RWPE1 (cell line): Measurements from ENCODE around the gene ZNF548.

Experiments used
- CTCF ChIA-PET: fragments of 350-600 bp; sonication (Branson Sonifier 250); formaldehyde crosslinking; extraction: SDS; loops from one replicate; lab custom pipeline; 2021; lab: Yijun Ruan, JAX
- POLR2A ChIA-PET: fragments of 400-600 bp; formaldehyde crosslinking; extraction: SDS; loops from one replicate; lab custom pipeline; 2020; ENCODE audit warnings: antibody characterized with exemption; ENCODE audit not compliant: low non-redundant PET; lab: Yijun Ruan, JAX
- DNase-seq: peaks from one replicate; pipeline ENCODE4 v3.0.0; 2012; ENCODE audit warnings: low spot score
- H3K27ac ChIP-seq: fragments of 450-650 bp; 2 replicates; pipeline ENCODE4 v1.5.1; 2017
- TF ChIP-seq, protein P1 (sequence below): fragments of 450-650 bp; conservative IDR thresholded peaks from 2 replicates; pipeline ENCODE4 v1.5.1; 2017; ENCODE audit warnings: low read depth, mild to moderate bottlenecking

ZNF548 gene

DNA sequence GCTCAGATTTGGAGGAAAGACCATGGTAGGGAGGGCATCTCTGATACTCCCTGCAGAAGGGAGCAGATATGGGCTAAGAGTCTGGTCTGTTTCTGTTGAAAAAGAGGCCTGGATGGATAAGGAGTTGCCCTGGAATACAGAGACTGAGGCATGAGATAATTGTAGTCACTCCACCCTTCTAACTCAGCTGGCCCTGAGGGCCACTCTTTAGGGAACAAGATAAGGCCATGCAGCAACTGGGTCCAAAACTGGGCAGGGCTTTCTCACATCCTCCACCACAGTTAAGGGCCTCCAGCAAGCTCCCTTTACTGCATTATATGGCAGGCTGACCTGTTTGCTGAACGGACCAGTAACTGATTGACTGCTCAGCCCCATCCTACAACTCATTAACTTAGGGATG, 46.8 kb downstream of the ZNF548 start:
- TF ChIP-seq, protein P1, sequence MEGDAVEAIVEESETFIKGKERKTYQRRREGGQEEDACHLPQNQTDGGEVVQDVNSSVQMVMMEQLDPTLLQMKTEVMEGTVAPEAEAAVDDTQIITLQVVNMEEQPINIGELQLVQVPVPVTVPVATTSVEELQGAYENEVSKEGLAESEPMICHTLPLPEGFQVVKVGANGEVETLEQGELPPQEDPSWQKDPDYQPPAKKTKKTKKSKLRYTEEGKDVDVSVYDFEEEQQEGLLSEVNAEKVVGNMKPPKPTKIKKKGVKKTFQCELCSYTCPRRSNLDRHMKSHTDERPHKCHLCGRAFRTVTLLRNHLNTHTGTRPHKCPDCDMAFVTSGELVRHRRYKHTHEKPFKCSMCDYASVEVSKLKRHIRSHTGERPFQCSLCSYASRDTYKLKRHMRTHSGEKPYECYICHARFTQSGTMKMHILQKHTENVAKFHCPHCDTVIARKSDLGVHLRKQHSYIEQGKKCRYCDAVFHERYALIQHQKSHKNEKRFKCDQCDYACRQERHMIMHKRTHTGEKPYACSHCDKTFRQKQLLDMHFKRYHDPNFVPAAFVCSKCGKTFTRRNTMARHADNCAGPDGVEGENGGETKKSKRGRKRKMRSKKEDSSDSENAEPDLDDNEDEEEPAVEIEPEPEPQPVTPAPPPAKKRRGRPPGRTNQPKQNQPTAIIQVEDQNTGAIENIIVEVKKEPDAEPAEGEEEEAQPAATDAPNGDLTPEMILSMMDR: no peak
- POLR2A ChIA-PET: no interaction called here
- CTCF ChIA-PET: interaction anchor here (0.6 kb wide), 1 partner anchor 506 kb away, joined by 3 read pairs; no protein-coding TSS in a partner anchor
- no peak overlapping the region for H3K27ac ChIP-seq
- no peak for DNase-seq

DNA sequence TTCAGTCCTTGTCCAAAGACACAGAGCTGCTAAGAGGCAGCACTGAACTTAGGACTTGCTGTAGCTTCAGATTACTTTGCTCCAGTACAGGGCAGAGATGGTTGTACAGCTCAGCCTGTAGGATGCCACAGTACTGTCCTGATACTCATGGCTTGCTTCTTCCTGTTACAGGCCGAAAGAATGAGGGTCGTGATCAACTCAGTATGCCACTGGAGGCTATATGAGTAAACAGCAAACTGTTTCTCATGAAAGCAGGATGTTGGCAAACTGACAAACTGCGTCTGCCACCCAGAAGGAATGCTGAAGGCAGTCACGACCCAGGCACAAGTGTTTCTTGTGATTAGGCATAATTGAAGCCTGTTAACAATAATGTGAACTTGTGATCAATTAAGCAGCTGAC, 48.3 kb downstream of the ZNF548 start:
- ChIA-PET POLR2A (no interaction called here), CTCF (no interaction called here)
- no peak for DNase-seq
- no peak overlapping the region for H3K27ac ChIP-seq
- TF ChIP-seq, protein P1: no peak

DNA sequence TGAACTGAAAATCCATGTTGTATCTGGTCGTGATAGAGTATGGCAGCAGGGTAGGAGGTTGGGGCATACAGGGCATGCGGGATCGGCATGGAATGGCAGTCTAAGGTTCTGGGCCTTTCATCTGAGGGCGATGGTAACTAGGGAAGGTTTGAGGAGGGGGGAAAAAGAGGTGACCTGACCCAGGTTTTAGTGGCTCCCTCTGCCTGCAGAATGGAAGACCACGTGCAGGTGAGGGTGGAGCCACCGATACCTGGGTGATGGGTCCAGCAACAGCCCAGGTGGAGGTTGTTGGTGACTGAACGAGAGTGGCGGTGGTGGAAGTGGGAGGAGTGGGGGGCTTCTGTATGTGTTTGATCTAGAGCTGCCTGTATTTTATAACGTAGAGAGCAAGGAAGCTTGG, 49.3 kb downstream of the ZNF548 start:
- POLR2A ChIA-PET: no interaction called here
- no peak overlapping the region for H3K27ac ChIP-seq
- no peak for DNase-seq
- TF ChIP-seq, protein P1: no peak
- CTCF ChIA-PET: no interaction called here

DNA sequence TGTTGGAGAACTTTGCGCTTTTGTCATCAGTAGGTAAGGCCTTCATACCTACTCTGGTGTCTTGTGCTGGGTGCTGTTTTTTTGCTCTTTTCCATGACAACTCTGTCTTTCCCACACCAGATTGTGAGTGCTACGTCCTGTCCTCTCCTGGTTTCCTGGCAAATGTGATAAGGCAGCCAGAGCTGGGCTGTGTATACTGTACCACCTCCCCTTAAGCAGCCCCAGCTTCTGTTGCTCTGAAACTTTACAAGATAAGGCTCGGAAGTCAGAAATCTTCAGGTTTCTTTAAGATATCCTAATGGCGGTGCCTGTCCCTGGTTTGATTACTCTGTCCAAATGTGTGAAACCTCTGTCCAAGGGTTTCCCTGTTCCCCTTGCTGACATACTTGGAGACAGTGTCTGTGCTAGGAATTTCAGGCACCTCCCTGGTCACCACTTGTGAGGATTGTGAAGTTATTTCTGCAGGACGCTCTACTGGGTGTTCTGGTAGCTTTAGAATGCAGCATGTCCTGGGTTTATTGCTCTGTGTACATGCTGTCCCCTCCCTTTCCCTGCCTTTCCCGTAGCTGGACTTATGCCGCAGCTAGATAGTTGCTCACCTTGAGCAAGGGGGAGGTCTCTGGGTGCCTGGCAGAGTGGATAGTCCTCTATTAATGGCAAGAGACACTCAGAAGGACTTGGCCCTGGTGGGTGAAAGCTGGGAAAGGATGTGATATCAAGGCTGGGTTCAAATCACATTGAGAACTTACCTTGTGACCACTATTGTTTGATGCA, 52.5 kb downstream of the ZNF548 start:
- TF ChIP-seq, protein P1: no peak
- ChIA-PET POLR2A (no interaction called here), CTCF (no interaction called here)
- H3K27ac ChIP-seq: no peak overlapping the region
- no peak for DNase-seq

- no peak for DNase-seq
- TF ChIP-seq, protein P1: no peak
- H3K27ac ChIP-seq: no peak overlapping the region
- ChIA-PET CTCF (no interaction called here), POLR2A (interaction anchor here (0.5 kb wide), 1 partner anchor 19 kb away, joined by 3 read pairs; no protein-coding TSS in a partner anchor)
Observed at GRCh38 chr19:57443121-57443696, 53.6 kb downstream of the ZNF548 start.

DNA sequence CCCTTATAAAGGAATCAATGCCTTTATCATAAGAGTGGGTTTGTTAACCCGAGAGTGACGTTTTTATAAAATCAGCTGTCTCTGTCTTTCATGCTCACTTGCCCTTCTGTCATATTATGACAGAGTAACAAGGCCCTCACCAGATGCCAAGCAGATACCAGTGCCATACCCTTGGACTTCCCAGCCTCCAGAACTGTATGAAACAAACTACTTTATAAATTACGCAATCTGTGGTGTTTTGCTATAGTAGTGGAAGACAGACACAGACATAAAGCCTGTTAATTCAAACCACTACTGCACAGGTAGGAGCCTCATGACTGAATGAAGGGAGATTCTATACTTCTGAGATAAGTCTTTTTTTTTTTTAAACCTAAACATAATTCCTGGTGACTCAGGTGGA, 62.7 kb downstream of the ZNF548 start:
- ChIA-PET CTCF (no interaction called here), POLR2A (no interaction called here)
- DNase-seq: no peak
- H3K27ac ChIP-seq: no peak overlapping the region
- TF ChIP-seq, protein P1: no peak
